AG10803 (cell line): Measurements from ENCODE around the gene PLXNA4.
A peak's percentile ranks its signal among the peaks of the same experiment; 100 is the strongest.

Experiments used
- DNase-seq: peaks from one replicate; pipeline ENCODE4 v3.0.0; 2010; ENCODE audit warnings: low read depth
- H3K4me3 ChIP-seq: 2 replicates; pipeline ENCODE4 v1.5.1; 2011; ENCODE audit warnings: mild to moderate bottlenecking, low read length, control low read depth
- TF ChIP-seq, protein P1 (sequence below): conservative IDR thresholded peaks from 2 replicates; pipeline ENCODE4 v1.5.1; 2011; ENCODE audit warnings: mild to moderate bottlenecking, low read length, control low read depth, inconsistent platforms

Gene PLXNA4

DNA sequence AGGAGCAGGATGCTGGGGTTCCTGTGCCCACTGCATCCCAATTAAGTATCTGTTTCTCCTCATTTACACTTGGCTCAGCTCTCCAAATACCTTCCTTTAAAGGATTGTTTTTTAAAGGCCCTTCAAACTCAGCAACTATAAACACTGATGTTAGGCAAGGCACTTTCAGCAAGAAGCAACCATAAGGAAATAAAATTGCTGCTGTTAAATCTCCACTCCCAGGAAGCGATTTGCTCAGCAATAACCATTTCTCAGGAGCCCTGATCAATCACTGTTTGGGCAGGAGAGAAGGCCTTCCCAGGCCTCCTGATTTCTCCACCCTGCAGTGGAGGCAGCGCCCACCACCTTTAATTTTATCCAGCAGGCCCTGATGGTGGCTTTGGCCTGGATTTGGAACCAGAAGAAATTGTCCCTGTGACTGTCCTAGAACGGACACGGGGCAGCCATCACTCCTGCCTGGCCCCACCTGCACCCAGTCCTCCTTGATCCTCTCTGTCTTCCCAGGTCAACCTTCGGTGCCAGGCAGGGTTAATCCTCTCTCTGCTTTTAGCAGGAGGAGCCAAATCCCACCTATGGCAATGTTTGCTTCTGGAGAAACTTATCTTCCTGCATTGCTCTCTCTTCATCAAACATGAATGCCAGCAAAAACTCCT, 199.8 kb downstream of the PLXNA4 start:
- TF ChIP-seq, protein P1, sequence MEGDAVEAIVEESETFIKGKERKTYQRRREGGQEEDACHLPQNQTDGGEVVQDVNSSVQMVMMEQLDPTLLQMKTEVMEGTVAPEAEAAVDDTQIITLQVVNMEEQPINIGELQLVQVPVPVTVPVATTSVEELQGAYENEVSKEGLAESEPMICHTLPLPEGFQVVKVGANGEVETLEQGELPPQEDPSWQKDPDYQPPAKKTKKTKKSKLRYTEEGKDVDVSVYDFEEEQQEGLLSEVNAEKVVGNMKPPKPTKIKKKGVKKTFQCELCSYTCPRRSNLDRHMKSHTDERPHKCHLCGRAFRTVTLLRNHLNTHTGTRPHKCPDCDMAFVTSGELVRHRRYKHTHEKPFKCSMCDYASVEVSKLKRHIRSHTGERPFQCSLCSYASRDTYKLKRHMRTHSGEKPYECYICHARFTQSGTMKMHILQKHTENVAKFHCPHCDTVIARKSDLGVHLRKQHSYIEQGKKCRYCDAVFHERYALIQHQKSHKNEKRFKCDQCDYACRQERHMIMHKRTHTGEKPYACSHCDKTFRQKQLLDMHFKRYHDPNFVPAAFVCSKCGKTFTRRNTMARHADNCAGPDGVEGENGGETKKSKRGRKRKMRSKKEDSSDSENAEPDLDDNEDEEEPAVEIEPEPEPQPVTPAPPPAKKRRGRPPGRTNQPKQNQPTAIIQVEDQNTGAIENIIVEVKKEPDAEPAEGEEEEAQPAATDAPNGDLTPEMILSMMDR = no peak
- H3K4me3 ChIP-seq = no peak overlapping the region
- DNase-seq = no peak

DNA sequence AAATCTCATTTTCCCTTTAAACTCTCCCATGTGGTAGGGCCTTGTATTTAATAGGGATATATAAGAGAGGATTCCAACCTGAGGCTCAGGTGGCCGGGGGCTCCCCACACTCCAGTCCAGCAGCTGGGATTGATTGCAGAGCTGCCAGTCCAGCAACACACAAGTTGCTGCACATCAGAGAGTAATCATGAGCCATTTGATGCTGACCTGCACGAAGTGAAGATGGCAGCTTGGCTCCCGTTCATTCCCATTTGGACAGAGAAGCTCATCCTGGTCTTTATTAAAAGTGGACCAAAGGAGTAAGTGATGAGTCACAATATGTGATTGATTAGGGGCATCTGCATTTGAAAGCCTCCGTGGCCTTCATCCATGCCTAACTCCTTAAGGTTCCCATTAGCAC, 202.4 kb downstream of the PLXNA4 start:
- peak; percentile 15 for DNase-seq
- H3K4me3 ChIP-seq = no peak overlapping the region
- TF ChIP-seq, protein P1 = no peak

DNA sequence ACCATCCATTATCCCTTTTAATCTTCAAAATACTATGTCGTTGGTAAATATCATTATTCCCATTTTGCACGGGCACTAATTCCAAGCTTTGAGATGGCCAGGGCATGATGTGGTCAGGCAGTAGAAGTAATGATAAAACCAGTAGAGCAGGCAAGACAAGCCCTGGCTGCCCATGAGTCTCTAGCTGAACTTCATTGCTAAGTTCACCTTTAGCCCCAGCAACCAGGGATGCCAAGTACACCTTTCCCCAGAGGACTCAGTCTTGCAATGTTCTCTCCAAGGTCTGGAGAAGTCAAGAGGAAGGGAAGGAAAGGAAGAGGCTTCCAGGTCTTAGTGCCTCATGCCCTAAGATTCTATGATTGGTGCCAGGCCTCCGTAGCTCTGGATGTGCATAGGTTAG, 203.2 kb downstream of the PLXNA4 start:
- no peak overlapping the region for H3K4me3 ChIP-seq
- TF ChIP-seq, protein P1 = no peak
- DNase-seq = no peak

DNA sequence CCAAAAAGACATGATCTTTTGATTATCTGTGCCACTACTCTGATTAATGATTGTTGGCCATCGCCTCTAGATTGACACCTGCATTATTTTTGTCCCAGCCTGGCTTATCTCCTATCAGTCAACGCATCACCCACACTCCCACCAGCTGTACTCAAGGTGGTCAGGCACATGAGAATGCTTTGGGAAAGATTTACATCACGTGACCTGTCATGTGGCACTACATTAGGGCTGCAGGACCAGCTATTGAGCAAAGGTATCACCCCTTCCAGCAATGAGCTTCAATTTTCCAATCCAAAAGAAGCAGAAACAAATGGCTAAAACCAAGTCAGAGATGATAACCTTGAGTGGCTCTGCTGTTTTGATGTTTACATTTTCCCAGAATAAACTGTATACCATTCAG, 204.3 kb downstream of the PLXNA4 start:
- DNase-seq = no peak
- TF ChIP-seq, protein P1 = no peak
- H3K4me3 ChIP-seq = no peak overlapping the region

DNA sequence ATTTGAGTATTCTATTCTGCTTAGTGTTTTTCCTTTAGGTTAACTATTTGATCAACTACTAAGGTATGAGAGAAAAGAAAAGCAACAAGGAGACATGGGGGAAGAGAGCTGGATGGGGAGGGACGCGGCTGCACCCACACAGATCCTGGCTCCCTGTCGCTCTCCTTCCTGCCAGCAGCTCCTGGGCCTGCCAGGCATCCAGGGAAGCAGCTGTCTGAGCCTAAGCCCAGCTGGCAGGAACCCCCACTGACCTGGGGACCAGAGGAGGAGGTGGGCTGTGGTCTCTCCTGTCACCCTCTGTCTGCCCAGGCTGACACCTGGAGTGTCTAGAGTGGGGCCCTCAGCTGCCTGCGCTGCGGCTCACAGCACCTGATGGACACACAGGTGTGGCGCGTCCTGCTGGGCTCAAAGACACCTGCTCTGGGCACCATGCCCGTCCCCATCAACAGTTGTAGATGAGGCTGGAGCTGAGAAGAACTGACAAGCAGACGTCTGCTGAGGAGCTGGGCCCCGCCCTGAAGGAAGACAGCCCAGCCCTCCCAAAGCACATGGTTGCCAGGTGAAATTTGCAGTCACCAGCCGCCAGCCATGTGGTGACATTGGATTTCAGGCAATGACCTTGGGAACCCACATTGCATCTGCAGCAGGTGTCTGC, 207.9 kb downstream of the PLXNA4 start:
- H3K4me3 ChIP-seq = no peak overlapping the region

DNA sequence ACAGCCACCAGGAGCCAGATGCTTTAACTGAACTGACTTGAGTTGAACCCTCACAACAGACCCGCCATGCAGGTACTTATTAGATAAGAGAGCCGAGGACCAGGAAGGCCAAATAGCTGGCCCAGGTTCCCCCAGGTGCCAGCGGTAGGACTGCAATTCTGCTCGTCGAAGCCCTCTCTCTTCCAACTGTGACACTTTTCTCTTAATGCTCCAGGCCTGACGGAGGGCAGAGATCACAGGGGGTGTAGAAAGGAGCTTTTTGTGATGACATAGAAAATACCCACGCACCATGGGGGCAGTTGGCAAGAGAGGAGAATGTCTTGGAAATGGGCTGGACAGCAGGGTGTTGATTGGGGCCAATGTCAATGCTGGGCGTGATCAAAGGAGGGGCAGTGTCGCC, 208.5 kb downstream of the PLXNA4 start:
- H3K4me3 ChIP-seq = no peak overlapping the region
- TF ChIP-seq, protein P1 = no peak
- no peak for DNase-seq

More for the DNA sequence above, 207.9 kb downstream of the PLXNA4 start:
- DNase-seq = no peak
- TF ChIP-seq, protein P1 = no peak

DNA sequence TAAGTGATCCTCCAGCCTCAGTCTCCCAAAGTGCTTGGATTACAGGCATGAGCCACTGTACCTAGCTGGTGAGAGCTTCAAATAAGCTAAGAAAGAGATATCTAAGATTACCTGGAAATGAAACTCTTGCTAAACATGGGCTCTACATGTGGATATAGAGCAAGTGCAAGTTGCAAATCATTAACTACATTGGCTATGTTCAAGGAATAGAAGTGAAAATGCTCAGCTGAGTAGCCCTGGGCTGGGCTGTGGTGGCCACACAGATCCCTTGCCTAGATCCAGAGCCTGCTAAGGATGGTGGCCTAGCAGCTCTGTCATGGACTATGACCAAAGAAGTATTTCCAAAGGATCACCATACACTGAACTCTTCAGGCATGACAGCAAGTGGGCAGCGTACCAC, 209.3 kb downstream of the PLXNA4 start:
- H3K4me3 ChIP-seq = no peak overlapping the region
- TF ChIP-seq, protein P1 = no peak
- DNase-seq = no peak
